Measurements from ENCODE around the gene HOXA1. TPM values are rescaled to one million over a fixed set of nuclear protein-coding genes. Genes with fewer than 3 reads are reported as not detected.

Gene HOXA1
- total RNA-seq, 1 donor from 2014 or later: 9.5 TPM

DNA sequence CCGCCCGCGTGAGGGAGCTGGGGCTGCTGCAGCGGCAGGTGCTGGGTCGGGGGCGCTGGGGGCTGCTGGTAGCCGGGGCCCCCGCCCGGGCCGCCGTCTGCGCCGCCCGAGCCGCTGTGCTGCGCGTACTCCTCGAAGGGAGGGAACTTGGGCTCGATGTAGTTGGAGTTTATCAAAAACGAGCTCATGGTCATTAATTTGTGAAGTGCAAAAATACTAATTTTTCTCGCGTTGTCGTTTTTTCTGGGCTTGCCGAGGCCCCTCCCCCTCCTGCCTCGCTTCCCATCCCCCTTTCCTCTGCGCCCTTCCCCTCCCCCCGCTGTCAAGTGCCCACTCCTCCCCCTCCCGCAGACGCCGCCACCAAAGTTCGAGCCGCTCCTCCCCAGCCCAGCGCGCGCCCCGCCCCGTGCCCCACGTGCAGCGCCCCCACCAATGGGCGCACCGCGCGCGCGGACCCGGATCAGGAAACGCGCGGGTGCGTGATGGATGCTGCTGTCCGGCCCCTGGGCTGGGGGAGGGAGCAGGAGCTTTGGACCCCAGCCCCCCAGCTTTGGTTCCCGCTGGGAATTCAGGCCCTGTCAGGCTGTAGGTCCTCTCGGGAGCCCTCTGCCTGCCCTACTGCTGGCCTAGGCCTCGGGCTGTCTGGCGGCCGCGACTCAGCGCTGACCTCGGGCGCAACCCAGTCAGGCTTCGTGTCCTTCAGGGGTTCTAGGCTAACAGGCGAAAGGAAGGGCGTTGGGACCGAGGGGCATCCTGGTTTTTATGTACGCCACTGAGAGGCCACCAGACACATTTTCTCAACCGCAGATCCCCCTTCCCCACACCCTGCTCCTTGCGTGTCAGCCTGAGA, 35.0 kb upstream of the HOXA1 start, which contains the start of gene HOXA4:
Gene HOXA4, minus strand, starts transcription at position 218 of the 850 bp plus-strand sequence. Its CDS starts 24 bp downstream, at position 194.
- peak; percentile 98 for DNase-seq (ENCODE audit: extremely low spot score, unreplicated experiment)
- Mint-ChIP-seq H3K4me1 (ENCODE audit: unreplicated experiment) (peaks cover 75% of the 10 kb centered on the region), H3K36me3 (peaks cover 22% of the 10 kb centered on the region), H3K27ac (peak within 1 kb of the TSS; percentile 99), H3K4me3 (peak within 1 kb of the TSS; percentile 91), H3K9me3 (no peaks in the 10 kb centered on the region), H3K27me3 (peaks cover 31% of the 10 kb centered on the region)
- TF ChIP-seq, protein P1, sequence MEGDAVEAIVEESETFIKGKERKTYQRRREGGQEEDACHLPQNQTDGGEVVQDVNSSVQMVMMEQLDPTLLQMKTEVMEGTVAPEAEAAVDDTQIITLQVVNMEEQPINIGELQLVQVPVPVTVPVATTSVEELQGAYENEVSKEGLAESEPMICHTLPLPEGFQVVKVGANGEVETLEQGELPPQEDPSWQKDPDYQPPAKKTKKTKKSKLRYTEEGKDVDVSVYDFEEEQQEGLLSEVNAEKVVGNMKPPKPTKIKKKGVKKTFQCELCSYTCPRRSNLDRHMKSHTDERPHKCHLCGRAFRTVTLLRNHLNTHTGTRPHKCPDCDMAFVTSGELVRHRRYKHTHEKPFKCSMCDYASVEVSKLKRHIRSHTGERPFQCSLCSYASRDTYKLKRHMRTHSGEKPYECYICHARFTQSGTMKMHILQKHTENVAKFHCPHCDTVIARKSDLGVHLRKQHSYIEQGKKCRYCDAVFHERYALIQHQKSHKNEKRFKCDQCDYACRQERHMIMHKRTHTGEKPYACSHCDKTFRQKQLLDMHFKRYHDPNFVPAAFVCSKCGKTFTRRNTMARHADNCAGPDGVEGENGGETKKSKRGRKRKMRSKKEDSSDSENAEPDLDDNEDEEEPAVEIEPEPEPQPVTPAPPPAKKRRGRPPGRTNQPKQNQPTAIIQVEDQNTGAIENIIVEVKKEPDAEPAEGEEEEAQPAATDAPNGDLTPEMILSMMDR (conservative IDR thresholded peaks at IDR 0.05): no peak

DNA sequence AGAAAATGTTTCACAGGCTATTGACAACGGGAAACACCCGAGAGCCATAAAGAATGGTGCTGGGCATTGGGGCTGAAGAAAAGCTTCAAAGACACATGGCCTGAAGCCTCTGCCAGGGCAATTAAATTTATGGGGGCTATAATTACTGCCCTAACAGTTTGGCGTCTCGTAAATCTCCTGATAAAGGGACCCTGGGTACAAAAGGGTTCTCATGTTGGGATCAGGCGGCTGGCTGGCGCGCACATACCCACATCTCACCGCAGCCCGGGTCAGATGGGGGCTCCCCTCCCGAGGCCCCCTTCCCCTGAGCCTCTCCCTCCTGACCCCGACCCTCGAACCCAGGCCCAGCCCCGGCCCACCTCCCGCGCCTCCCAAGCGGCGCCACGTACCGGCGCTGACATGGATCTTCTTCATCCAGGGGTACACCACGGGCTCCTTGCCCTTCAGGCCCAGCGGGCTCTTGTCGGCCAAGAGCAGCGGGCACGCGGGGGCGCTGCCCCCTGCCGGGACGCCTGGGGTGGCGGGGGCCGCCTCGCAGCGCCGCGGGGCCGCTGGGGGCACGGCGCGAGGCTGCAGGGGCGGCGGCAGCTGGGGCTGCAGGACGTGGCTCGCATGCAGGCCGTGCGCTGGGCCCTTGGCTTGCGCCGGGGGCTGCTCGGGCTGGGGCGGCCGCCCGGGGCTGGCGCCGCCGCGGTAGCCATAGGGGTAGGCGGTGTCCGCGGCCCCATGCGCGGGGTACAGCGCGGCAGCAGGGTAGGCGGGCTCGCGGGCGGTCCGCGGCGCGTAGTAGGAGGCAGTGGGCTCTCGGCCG, 34.1 kb upstream of the HOXA1 start:
- TF ChIP-seq, protein P1 (conservative IDR thresholded peaks at IDR 0.05): no peak
- Mint-ChIP-seq H3K27ac (peak overlapping the region; percentile 99), H3K4me3 (peak overlapping the region; percentile 91)

DNA sequence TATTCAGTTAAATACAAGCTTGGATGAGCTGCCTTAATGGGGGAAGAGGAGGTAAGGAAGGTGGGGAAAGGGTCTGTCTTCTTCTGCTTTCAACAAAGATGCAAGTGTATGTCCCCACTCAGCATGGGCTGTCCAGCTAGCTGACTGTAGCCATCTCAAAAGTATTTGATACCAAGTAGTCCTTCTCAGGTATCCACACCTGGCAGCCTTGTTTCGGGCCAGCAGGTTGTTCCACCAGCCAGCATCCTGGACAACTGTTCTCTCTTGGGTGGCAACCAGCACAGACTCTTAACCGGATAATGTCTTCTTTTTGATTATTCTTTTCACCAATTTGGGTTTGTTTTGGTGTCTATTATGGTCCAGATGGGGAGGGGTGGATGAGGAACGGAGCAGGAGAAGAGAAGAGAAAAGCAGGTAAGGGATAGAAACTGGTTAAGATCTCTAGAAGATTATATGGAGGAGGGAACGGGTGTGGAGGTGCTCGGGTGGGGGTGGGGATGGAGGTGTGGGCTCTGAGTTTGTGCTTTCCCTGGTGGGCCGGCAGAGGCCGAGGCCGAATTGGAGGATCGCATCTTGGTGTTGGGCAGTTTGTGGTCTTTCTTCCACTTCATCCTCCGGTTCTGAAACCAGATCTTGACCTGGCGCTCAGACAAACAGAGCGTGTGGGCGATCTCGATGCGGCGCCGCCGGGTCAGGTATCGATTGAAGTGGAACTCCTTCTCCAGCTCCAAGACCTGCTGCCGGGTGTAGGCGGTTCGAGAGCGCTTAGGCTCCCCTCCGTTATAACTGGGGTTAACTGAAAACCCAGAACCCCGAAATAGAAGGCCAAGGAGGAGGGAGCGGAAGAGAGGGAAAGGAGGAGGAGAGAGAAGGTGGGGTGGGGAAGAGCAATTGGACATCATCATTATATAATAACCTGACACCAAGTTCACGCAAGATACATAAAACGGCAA, 33.3 kb upstream of the HOXA1 start:
- Mint-ChIP-seq H3K4me1 (ENCODE audit: unreplicated experiment) (peaks cover 75% of the 10 kb centered on the region), H3K27ac (peak overlapping the region; percentile 99), H3K36me3 (peaks cover 24% of the 10 kb centered on the region), H3K27me3 (peaks cover 41% of the 10 kb centered on the region), H3K9me3 (no peaks in the 10 kb centered on the region), H3K4me3 (peak overlapping the region; percentile 91)
- TF ChIP-seq, protein P1 (conservative IDR thresholded peaks at IDR 0.05): no peak
- DNase-seq (ENCODE audit: extremely low spot score, unreplicated experiment): no peak

More for the DNA sequence above, 34.1 kb upstream of the HOXA1 start:
- Mint-ChIP-seq H3K27me3 (peaks cover 39% of the 10 kb centered on the region), H3K9me3 (no peaks in the 10 kb centered on the region), H3K36me3 (peaks cover 22% of the 10 kb centered on the region), H3K4me1 (ENCODE audit: unreplicated experiment) (peaks cover 75% of the 10 kb centered on the region)
- peak; percentile 76 for DNase-seq (ENCODE audit: extremely low spot score, unreplicated experiment)

DNA sequence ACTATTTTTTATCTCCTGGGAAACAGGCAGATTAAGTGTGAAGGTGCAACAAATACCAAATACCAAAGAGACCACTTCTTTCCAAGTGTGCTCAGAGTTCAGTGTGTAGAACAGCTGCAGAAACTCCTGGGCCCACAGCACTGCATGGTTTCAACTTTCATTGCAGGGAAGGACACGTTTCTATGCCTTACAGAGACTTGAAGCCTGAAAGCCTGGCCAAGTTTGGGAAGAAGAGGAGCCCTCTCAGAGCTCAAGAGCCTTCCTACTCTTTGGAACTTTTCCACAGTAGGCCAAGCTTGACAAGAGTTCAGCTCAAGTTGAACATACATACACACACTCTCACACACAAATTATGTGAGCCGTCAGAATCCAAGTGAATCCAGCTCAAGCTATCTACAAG, 32.2 kb upstream of the HOXA1 start:
- DNase-seq (ENCODE audit: extremely low spot score, unreplicated experiment): no peak
- H3K27me3 Mint-ChIP-seq: peaks cover 40% of the 10 kb centered on the region
- peak overlapping the region; percentile 99 for H3K27ac Mint-ChIP-seq
- H3K9me3 Mint-ChIP-seq: no peaks in the 10 kb centered on the region
- peak overlapping the region; percentile 91 for H3K4me3 Mint-ChIP-seq
- peaks cover 31% of the 10 kb centered on the region for H3K36me3 Mint-ChIP-seq
- TF ChIP-seq, protein P1 (conservative IDR thresholded peaks at IDR 0.05): no peak
- H3K4me1 Mint-ChIP-seq (ENCODE audit: unreplicated experiment): peaks cover 69% of the 10 kb centered on the region

Measured in type B pancreatic cell (in vitro differentiated cells).